Motor neuron (in vitro differentiated cells): ENCODE data around the gene THADA. TPM values are rescaled to one million over a fixed set of nuclear protein-coding genes. Genes with fewer than 3 reads are reported as not detected.
A peak's percentile ranks its signal among the peaks of the same experiment; 100 is the strongest.

Experiments used
- ATAC-seq, 8 experiments: fragments of 200-7000 bp; cut with Tn5 transposase; replicated peaks in 6 of 8; 2 replicates each; pipeline ENCODE4 v1.8.0; 2021; ENCODE audit warnings: mild to moderate bottlenecking in 8 of 8, moderate library complexity in 8 of 8
- H3K27ac ChIP-seq, 2 donors: fragments of 250-450 bp; sonication (Bioruptor Pico); 2 replicates each; pipeline ENCODE4 v1.9.0; 2021; ENCODE audit warnings: antibody characterized with exemption in 2 of 2, mild to moderate bottlenecking in 2 of 2, moderate library complexity in 1 of 2
- H3K4me1 ChIP-seq, 2 donors: fragments of 250-450 bp; sonication (Bioruptor Pico); replicated peaks in 1 of 2; 2 replicates each; pipeline ENCODE4 v1.6.1; 2021; ENCODE audit warnings: antibody characterized with exemption in 2 of 2, mild to moderate bottlenecking in 2 of 2, moderate library complexity in 1 of 2
- H3K4me3 ChIP-seq, 5 donors: fragments of 250-450 bp; sonication (Bioruptor Pico); 2 replicates each; pipeline ENCODE4 v1.9.0; 2021; ENCODE audit warnings: antibody characterized with exemption in 5 of 5, mild to moderate bottlenecking in 5 of 5, moderate library complexity in 4 of 5
- WGBS, 10 experiments: fragments of 450-650 bp; shearing (Covaris generic); methylation state at CpG; one replicate each; pipeline ENCODE4 v1.0.0; 2022; 5-methylcytosine and 5-hydroxymethylcytosine counted together
- in situ Hi-C, 9 experiments: fragments of 400-800 bp; cut with MboI; loops; one replicate each; pipeline ENCODE4 v1.15.0; 2021; ENCODE audit warnings: low sequenced_read_pairs in 9 of 9, low pct_unique_long_range_greater_than_20kb in 2 of 9; ENCODE audit not compliant: unreplicated experiment in 9 of 9
- total RNA-seq, 8 experiments: library from RNA; unstranded; fragments of 300-600 nt; gene quantifications; 2 replicates each; pipeline versions ENCODE4 v1.2.3 to v1.2.4, GENCODE V29; 2022

The THADA gene
- total RNA-seq, 8 experiments from 2014 or later: 10.4 to 33.6 (median 15.9) TPM

GRCh38 chr2:43430489-43430888, 165.3 kb downstream of the THADA start:
- WGBS, 10 experiments: 90 to 100% (median 100%) methylated on average over 1 to 2 of the region's 2 CpGs; no CpG with 5 or more reads in 3 of the 10 experiments
- ATAC-seq: no peak
- Histone ChIP-seq H3K4me3 (no peak overlapping the region), H3K27ac (no peak overlapping the region), H3K4me1 (peaks cover 6% of the 10 kb centered on the region in 2 donors)
- in situ Hi-C loops: no loop called here

- no peak overlapping the region for H3K4me3 ChIP-seq
- 78 to 100% (median 100%) methylated on average over 1 to 3 of the region's 3 CpGs for WGBS, 10 experiments
- no peak for ATAC-seq
- in situ Hi-C loops: no loop called here
- H3K27ac ChIP-seq: no peak overlapping the region
- peaks cover 6% of the 10 kb centered on the region in 2 donors for H3K4me1 ChIP-seq
These were observed 166.5 kb downstream of the THADA start for GRCh38 chr2:43429369-43429768.

- 28 to 100% (median 90%) methylated on average over 1 to 8 of the region's 8 CpGs; no CpG with 5 or more reads in 2 of the 10 experiments for WGBS, 10 experiments
- ATAC-seq: no peak
- in situ Hi-C loops: no loop called here
- H3K27ac ChIP-seq: no peak overlapping the region
- H3K4me1 ChIP-seq: peaks cover 6% of the 10 kb centered on the region in 2 donors
- no peak overlapping the region for H3K4me3 ChIP-seq
These were observed 168.8 kb downstream of the THADA start for GRCh38 chr2:43427032-43427424.

- H3K27ac ChIP-seq: no peak overlapping the region
- peak; percentile 35 to 99 (median 73) for ATAC-seq
- peaks cover 6% of the 10 kb centered on the region in 2 donors for H3K4me1 ChIP-seq
These were observed 169.4 kb downstream of the THADA start for GRCh38 chr2:43426305-43427031.

GRCh38 chr2:43425659-43426058, 170.2 kb downstream of the THADA start:
- Histone ChIP-seq H3K4me3 (no peak overlapping the region), H3K27ac (no peak overlapping the region), H3K4me1 (peaks cover 6% of the 10 kb centered on the region in 2 donors)
- WGBS, 10 experiments: 60 to 100% (median 88%) methylated on average over 1 of the region's 1 CpG; no CpG with 5 or more reads in 1 of the 10 experiments
- ATAC-seq: no peak
- in situ Hi-C loops: no loop called here

More at GRCh38 chr2:43426305-43427031, 169.4 kb downstream of the THADA start:
- 33 to 100% (median 63%) methylated on average over 1 to 3 of the region's 3 CpGs for WGBS, 10 experiments
- no peak overlapping the region for H3K4me3 ChIP-seq
- in situ Hi-C loops: no loop called here

- in situ Hi-C loops: no loop called here
- 29 to 100% (median 84%) methylated on average over 1 to 6 of the region's 6 CpGs for WGBS, 10 experiments
- no peak overlapping the region for H3K4me3 ChIP-seq
- H3K4me1 ChIP-seq: peaks cover 6% of the 10 kb centered on the region in 2 donors
- no peak overlapping the region for H3K27ac ChIP-seq
- ATAC-seq: peak in 1 of 8 experiments; percentile 15
These were observed 171.3 kb downstream of the THADA start for GRCh38 chr2:43424262-43425207.

- Histone ChIP-seq H3K4me1 (peaks cover 6% of the 10 kb centered on the region in 2 donors), H3K4me3 (no peak overlapping the region), H3K27ac (no peak overlapping the region)
- ATAC-seq: no peak
- in situ Hi-C loops: no loop called here
These were observed 171.9 kb downstream of the THADA start for GRCh38 chr2:43423941-43424261.

- Histone ChIP-seq H3K4me3 (no peak overlapping the region), H3K27ac (no peak overlapping the region), H3K4me1 (peaks cover under 1 to 3% of the 10 kb centered on the region in 2 donors)
- in situ Hi-C loops: no loop called here
- 71 to 100% (median 100%) methylated on average over 1 of the region's 1 CpG; no CpG with 5 or more reads in 6 of the 10 experiments for WGBS, 10 experiments
- no peak for ATAC-seq
These were observed 174.6 kb downstream of the THADA start for GRCh38 chr2:43421194-43421593.

GRCh38 chr2:43420389-43420801, 175.4 kb downstream of the THADA start:
- no peak overlapping the region for H3K27ac ChIP-seq
- no peak overlapping the region for H3K4me3 ChIP-seq
- peaks cover 0 to 5% of the 10 kb centered on the region in 2 donors for H3K4me1 ChIP-seq
- in situ Hi-C loops: no loop called here
- ATAC-seq: no peak

GRCh38 chr2:43419876-43420275, 176.0 kb downstream of the THADA start:
- ATAC-seq: no peak
- no peak overlapping the region for H3K27ac ChIP-seq
- in situ Hi-C loops: no loop called here
- no peak overlapping the region for H3K4me3 ChIP-seq
- H3K4me1 ChIP-seq: peaks cover 0 to 5% of the 10 kb centered on the region in 2 donors
- 80 to 100% (median 90%) methylated on average over 1 to 2 of the region's 2 CpGs; no CpG with 5 or more reads in 2 of the 10 experiments for WGBS, 10 experiments

- ATAC-seq: no peak
- in situ Hi-C loops: no loop called here
- no peak overlapping the region for H3K27ac ChIP-seq
- 67 to 100% (median 94%) methylated on average over 2 to 3 of the region's 3 CpGs; no CpG with 5 or more reads in 1 of the 10 experiments for WGBS, 10 experiments
- H3K4me1 ChIP-seq: peaks cover 0 to 5% of the 10 kb centered on the region in 2 donors
- H3K4me3 ChIP-seq: no peak overlapping the region
These were observed 176.6 kb downstream of the THADA start for GRCh38 chr2:43419243-43419642.

GRCh38 chr2:43418680-43419079, 177.2 kb downstream of the THADA start:
- Histone ChIP-seq H3K4me1 (peaks cover 0 to 5% of the 10 kb centered on the region in 2 donors), H3K4me3 (no peak overlapping the region), H3K27ac (no peak overlapping the region)
- WGBS, 10 experiments: 85 to 100% (median 91%) methylated on average over 2 to 3 of the region's 3 CpGs; no CpG with 5 or more reads in 1 of the 10 experiments
- ATAC-seq: no peak
- in situ Hi-C loops: no loop called here

- 17 to 100% (median 83%) methylated on average over 1 of the region's 1 CpG; no CpG with 5 or more reads in 3 of the 10 experiments for WGBS, 10 experiments
- H3K4me1 ChIP-seq: peaks cover 0 to 5% of the 10 kb centered on the region in 2 donors
- ATAC-seq: no peak
- in situ Hi-C loops: no loop called here
- H3K27ac ChIP-seq: no peak overlapping the region
- H3K4me3 ChIP-seq: no peak overlapping the region
These were observed 178.5 kb downstream of the THADA start for GRCh38 chr2:43417300-43417699.
